Measurements from ENCODE around the gene RANBP1.
"Not testable (repeated sequence)": the region's sequence is repeated elsewhere in the genome, so short reads cannot be mapped to it uniquely, and the experiment has no call there.

Gene RANBP1

DNA sequence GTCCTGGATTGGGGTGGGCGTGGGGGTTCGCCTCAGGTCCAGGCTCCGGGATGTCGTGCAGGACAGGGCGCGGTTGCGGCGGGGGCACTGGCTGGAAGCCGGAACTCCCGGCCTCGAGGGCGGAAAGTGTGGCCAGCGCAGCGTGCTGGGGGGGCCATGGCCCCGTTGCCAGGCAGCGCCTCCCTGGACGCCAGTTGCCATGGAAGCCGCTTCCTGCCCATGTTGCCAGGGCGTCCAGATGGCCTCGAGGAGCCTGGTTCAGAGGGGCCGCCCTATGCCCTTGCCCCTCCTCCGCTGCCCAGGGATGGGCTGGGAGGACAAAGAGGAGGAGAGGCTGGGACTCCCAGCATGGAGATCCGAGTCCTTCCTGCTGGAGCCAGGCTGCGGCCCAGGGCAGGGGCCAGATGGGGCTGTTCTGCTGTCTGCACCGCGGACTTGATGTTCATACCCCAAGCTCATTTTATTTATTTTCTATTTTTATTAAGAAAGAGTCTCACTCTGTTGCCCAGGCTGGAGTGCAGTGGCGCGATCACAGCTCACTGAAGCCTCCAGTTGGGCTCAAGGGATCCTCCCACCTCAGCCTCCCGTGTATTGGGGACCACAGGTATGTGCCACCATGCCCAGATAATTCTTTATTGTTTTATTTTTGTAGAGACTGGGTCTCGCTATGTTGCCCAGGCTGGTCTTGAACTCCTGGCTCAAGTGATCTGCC is 39.6 kb downstream of the RANBP1 start:
- no peak for DNase-seq

DNA sequence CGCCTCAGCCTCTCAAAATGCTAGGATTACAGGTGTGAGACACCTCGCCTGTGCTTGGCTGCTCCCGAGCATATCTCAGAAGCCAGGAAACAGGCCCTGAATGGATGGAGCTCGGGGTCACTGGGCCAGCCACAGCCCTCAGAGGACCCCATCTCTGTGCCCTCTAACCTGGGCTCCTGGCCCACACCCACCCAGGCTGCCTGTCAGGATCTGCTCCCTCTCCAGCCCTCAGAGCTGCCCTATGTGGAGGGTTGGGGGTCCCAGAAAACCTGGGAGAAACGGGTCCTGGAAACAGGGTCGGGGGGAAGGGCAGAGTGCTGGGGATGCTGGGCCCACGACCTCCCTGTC is 40.1 kb downstream of the RANBP1 start:
- DNase-seq: no peak

DNA sequence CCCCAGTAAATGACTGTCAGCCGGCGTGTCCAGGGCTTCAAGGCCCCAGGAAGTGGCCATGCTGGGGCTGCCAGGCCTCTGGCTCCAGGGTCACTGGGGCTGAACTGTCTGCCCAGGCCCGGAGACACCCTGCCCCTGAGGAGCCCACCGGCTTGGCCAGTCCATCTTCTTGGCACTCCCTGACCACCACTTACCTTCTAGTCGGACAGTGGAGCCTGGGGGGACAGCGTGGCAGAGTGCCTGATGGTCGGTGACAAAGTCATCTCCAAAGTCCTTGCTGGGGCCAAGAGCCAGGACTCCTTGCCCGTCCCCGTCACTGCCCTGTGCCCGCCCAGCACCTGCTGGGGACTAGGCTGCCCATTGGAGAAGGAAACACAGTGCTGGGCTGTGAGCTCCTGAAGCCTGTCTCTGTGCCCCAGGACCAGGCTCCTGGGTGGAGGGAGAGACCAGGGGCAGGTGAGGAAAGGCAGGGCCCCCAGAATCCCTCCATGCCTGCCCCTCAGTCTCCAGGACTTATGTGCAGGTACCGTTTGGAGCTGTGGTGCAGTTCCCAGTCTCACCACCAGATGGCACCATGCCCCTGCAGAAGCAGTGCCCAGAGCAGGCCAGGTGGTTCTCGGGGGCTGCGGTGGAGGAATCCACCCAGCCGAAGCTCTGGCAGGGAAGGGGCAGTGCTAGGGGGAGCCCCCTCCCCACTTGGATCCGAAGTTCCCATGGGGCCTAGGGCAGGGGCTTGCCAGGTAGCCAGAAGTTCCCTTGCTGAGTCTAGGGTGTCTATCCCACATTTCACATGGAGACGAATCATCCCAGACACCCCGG is 40.9 kb downstream of the RANBP1 start:
- DNase-seq: peak; percentile 88

DNA sequence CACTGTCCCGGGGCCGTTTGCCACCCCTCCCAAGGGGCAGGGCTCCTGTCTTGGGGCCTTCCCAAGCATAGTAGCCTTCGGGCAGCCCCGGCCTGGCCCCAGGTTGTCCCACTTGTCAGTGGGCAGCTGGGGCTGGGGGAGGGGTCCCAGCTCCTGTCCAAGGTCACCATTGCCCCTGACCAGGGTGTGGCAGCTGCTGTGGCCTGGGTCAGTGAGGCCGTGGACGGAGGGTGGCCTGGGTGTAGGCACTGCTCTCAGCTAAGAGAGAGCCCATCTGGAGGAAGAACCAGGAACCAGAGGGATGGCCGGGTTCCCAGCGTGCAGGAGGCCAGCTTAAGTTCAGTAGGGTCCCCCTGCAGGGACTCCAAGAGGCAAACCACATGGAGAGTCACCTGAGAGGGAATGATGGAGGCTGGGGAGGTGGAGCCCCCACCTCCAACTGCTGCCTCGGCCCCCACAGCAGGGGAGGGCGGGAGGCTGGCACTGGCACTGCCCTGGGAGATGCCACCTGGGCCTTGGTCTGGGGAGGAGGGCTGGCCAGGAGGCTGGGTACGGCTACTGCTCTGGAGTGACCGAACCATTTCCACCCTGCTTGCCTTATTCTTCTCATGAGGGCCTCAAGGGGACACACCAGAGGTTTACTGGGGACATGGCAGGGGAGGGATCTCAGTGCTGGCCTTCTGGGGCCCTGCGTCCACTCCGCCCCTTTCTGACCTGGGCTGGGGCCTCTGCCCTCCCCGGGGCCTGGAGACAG is 41.7 kb downstream of the RANBP1 start:
- DNase-seq: no peak

DNA sequence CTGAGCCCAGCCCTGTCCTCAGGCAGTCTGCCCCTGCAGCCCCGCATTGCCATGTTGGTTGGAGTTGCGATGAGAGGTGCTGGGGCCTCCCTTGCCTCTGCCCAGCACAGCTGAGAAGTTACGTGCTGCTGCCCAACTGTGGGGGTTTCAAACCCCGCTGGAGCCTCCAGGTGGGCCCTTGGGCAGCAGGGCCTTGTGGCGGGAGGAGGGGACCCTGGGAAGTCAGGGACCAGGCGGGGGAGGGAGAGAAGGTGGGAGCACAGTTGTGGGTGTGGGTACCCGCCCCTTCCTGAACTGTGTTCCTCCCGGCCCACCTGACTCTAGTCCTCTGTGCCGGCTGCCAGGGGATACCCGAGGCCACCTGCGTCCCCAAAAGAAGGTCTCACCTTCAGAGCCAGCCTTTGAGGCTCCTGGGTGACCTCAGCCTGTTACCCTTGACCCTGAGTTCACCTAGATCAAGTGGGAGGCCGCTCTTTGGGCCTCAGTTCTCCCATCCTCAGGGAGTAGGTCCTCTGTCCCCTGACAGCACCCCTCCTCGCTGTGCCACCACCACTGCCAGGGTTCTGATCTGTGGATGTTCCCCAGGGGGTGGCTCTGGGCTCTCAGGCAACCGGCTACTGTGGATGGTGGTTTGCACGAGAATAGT is 42.6 kb downstream of the RANBP1 start:
- DNase-seq: no peak

DNA sequence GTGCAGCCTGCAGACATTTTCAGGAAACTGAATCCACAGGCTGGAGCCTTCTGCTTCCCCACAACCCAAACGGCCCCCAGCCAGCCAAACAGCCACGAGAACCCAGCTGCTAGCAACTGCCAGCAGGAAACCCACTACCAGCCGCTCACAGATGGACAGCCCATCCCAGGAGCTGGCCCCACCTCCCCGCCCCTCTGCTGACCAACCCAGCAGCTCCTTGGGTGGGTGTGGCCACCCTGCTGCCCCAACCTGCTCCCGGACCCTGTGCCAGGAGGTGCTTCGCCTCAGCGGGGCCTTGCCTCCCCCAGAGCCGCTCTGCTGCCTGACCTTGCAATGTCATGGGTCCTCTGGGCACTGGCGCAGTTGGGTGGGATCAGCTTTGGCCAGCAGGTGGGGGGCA is 43.2 kb downstream of the RANBP1 start:
- DNase-seq: peak; percentile 76

DNA sequence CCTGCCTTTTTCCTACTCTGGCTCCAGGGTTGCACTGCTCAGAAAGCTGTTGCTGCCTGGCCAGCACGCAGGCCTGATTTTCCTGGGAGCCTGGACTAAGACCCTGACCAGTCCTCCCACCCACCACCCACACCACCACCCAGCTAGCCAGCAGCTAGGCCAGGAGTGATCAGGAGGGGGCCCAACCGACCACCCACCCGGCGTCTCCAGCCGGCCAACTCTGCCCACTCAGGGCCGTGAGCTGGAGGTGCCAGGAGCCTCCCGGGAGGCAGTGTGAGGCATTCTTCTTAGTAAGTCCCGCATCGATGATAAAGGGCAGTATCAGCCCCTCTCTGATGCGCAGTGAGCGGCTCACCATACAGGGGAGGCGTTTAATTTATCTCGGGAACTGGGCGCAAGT is 43.6 kb downstream of the RANBP1 start:
- DNase-seq: not testable (repeated sequence)

DNA sequence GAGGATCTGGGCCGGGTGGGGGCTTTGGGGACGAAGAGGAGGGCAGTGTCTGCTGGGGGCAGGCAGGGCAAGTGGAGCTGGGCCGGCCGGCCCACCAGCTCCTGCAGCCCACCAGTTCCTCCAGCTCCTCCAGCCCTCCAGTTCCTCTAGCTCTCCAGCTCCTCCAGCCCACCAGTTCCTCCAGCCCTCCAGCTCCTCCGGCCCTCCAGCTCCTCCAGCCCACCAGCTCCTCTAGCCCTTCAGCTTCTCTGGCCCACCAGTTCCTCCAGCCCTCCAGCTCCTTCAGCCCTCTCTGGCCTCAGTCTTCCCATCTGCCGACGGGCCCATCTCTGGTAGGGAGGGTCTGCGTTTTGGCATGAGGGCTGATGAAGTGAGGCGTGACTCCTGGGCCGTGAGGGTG is 44.1 kb downstream of the RANBP1 start:
- no peak for DNase-seq

DNA sequence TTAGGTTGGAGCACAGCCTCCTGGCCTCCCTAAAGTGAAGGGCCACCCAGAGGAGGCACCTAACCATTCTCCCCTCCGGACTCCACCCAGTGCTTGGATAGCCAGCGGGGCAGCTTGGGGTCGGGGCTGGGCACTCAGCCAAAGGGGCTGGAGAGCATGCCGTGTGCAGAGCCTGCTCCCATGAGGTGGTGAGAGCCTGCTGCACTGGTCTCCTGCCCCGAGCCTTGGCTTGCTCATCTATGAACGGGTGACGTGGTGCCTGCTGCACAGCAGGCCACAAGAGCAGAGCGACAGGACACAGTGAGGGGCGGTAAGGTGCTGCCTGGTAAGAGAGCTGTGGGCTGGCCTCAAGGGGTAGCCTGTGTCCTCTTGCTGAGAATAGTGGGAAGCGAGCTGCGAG is 49.0 kb downstream of the RANBP1 start:
- DNase-seq: no peak

DNA sequence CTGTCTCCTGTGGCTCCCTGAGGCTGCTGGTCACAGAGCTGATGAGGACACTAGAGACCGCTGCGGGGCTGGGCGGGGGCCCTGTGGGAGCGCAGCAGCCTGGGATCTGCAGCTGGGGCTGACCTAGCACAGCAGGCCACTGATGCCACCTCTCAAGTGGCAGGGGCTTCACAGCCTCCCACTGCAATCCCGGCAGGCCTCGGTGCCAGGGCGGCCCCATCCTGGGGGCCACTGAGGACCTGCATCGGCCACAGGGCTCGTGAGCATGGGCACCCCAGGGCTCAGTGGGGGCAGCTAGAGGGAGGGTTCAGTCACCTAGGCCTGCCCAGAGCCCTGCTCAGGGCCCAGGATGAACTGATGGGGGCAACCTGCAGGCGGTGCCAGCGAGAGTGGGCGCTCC is 49.5 kb downstream of the RANBP1 start:
- no peak for DNase-seq

DNA sequence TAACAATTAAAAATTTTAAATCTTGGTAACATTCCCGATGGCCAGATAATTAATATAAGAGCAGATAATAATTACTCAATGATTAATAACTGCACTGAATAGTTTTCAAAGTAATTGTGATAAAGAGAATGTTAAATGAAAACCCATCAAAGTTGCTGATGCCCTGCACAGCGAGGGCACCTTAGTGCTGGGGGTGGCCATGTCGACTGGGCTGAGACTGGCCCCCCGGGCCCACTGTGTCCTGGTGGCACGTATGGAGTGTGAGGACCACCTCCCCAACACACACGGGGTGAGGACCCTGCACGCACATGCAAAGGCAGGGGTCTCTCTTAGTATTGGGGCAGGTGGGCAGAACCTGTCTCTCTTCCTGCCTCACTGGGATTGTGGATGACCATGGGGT is 50.0 kb downstream of the RANBP1 start:
- no peak for DNase-seq

DNA sequence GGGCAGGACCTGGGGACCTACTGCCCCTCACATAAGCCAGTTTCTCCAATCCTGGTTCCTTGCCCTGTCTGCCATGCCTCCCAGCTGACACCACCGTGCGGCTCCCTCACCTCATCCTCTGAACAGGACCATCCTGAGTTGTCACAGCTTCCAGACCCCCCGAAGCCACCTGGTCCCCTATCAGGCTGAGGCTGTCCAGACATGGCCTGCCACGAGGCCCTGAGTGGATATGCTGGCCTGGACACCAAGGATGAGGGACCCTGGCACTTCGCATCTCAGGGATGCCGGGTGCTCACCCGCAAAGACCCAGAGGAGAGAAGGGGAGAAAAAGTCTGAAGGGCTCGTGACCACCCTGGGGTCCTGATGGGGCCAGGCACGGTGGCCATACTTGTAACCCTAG is 50.8 kb downstream of the RANBP1 start:
- DNase-seq: no peak

DNA sequence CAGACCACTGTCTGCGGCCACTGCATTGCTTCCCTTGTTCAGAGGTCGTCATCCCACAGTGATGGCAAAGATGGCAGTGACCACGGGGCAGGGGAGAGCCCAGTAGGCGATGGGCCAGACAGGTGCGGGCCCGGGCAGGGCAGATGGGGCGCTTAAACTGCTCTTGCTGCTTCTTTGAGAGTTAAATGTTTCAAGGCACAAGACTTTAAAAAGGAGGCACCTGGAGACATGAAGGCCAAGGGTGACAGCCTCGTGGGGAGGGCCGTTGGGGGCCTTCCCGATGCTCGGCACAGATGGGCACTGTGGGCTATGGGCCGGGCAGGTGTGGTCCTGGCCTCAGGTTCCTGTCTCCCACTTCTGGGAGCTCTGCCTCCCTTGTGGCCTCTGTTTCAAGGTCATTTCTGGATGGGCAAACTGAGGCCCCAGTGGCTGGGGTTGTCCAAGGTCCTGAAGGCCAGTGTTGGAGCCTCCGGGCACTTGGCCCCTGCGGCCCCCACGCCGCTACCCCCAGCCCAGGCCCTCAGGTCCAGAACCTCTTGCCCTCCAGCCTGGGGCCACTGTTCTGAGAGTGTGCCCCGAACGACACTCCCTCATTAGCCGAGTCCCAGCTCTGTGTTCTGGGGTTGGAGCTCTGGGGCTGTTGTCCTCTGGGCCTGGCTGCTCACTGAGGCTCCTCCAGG is 51.9 kb downstream of the RANBP1 start:
- DNase-seq: no peak

DNA sequence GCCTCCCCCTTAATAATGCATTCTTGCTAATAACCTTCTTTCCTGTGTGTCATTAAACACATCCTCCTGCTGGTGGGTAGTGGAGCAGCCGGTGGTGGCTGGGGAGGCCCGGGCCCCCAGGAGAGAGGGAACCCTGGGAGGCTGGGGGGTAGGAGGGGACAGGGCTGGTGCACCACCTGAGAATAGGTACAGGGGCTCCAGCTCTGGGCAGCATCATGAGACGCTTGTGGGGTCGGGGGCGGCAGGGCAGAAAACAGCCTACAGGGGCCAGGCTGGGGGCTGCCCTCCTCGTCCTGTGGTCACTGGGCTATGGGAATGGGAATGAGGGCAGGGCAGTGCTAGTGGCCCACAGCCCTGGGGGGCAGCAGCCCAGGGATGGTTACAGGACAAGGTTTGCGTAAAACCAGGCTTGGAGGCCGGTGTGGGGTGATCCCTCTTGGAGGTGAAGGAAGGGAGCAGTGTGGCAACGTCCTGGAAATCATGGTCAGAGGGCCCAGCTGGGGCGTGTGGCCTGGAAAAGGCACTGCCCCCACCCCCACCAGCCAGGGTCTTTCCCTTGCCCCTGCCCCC is 53.4 kb downstream of the RANBP1 start:
- DNase-seq: no peak

DNA sequence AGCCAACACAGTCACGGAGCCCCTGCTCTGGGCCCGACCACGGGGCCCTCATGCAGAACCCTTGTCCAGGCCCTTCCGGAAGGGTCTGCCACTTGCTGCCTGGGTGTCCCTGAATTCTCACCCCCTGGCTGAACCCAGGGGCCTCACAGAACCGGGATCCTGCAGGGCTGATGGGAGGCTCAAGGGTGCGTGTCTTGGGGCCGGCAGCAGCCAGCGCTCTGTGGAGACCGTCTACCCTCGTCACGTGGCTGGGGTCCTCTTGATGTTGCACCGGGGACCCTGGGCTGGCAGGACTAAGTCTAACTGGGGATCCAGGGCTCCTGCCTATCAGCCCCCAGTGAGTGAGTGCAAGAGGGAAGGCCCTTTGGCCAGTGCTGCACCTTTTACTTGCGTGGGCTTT is 54.3 kb downstream of the RANBP1 start:
- no peak for DNase-seq

DNA sequence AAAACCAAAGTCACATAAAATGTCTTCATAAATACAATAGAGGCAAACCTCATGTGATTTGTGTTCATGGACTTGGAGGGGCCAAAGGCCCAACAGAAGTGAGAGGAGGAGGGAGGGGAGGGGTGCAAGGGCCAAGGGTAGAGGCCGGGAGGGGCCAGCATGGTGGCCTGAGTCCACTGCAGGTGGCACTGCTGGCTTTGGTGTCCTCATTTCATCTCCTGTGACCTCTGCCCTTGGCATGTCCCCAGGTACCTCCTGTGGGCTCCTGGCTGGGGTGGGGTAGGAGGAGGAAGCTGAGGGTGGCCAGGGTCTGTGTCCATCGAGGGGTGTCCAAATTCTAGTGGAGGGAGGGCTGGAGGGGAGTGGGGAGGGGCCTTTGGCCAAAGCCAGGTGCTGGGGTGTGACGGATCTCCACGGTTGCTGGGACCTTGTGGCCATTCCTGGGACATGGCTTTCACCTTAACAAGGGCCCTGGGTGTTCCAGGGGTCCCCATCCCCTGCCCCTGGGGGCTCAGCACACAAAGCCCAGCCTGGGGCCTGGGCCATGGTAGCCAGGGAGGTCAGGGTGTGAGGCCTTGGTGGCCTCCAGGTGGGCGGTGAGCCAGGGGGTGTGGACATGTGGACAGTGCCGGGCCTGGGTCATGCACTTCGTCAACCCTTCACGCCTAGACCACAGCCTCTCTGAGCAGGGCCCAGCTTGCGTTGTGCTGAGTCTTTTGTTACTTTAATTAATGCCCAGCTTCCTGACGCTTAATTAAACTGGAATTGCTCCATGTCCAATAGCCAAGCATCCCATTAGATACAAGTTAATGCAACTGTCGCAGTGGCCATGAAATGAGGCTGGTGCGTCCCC is 55.6 kb downstream of the RANBP1 start:
- DNase-seq: no peak

DNA sequence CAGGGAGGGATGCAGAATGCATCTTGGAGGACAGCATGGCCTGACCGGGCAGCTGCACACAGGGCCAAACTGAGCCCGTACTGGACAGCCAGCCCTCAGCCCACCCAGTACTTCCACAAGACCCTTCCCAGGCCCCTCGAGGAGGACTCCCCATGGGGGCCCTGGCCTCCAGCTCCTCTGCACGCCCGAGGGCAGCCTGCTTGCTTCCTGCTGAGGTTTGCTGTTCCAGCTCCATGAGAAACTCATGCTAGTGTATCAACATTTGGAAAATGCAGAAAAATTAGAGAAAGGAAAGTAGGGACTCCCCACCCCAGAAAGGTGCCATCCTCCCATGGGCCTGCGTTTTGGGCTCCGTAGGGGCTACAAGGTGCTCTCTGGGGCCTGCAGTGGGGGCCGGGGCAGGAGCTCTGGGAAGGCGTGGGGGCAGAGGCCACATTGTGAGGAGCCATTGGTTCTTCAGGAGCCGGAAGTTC is 56.3 kb downstream of the RANBP1 start:
- no peak for DNase-seq

DNA sequence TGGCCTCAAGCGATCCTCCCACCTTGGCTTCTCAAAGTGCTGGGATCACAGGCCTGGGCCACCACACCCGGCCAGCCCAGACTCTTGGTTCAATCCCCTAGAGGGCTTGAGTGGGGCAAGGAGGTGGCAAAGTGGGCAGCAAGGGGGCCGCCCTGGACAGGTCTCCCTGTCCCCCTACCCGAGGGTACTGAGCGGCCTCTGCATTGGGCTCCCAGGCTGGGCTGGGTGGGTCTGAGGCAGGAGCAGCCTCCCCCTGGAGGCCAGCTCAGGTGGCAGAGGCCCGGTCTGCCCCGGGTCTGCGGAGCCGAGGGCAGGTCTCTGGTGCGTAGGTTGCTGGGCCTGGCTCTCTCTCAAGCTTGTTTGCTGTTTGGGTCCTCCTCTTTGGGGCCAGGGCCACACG is 57.3 kb downstream of the RANBP1 start:
- no peak for DNase-seq

DNA sequence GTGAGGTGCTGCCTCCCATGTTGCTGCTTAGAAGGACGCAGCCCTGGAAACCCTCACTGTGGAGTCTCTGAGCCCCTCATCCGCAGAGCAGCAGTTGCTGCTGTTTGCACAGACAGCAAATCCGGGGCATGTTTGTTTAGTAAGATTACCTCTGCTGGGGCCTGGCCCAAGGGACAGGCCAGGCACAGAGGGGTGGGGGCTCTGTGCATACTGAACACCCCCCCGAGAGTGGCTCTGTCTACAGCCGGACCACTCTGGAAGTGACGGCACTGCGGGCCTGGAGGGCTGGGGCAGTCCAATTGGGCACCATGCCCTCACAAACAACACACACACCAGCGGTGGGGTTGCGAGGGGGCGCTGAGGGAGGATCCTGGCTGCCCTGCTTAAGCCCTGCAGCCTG is 57.9 kb downstream of the RANBP1 start:
- no peak for DNase-seq

DNA sequence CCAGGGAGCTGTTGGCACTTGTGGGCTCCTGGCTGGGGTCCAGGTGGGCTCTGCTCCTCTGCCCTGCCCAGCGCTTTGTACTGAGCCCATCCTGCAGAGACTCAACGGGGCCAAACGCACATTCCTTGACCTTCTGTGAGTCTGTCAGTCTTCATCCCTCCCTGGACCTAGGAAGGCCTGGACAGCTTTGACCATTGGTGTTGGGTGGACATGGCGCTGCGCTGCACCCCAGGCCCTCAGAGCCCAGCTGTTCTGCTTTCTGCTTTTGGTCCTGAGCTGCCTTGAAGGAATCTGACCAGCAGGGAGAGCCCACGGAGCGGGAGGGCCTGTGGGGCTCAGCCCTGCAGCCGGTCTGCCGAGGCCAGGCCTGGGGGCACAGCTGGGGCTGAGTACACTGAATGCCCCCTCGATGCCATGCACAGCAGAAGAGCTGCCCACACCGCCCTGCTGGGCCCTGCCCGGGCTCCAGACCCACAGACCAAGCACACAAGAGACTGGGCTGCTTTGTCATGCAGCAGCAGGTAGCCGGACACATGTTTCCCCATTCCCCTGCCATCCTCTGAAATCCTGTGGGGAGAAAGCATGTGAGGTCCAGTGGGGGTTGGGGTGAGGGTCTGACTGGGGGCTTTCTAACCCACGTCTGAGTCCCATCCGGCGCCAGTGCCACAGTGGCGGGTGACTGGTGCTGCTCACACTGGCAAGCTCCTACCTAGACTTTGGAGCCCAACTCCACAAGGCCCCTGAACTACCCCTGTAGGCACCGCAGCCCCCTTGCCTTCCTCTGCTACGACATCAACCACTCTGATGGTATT is 59.1 kb downstream of the RANBP1 start:
- no peak for DNase-seq

DNA sequence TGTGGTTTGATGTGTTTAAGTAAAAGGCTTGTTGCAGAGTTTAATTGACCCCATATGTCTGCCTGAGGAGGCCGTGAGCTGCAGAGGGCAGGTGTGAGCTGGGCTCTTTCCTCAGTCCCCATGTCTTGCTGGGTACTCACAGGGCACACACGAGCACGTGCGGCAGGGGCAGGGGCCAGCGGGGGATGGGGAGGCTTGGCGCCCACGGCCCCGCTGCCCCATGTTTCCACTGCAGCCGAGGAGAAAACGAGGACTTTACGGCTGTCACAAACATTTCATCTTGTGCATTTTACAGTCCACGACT is 59.6 kb downstream of the RANBP1 start:
- no peak for DNase-seq
